RCC 7860 (cell line): ENCODE measurements around the gene EP300.
"Not testable (repeated sequence)": the region's sequence is repeated elsewhere in the genome, so short reads cannot be mapped to it uniquely, and the experiment has no call there.

Experiments used
- DNase-seq: peaks from one replicate; pipeline ENCODE4 v3.0.0-alpha.2; 2015; ENCODE audit warnings: low spot score
- FAIRE-seq: peaks from 2 replicates; lab custom pipeline; 2012; peaks lifted over from hg19 to GRCh38; lab: Jason Lieb, UNC

EP300 gene

DNA sequence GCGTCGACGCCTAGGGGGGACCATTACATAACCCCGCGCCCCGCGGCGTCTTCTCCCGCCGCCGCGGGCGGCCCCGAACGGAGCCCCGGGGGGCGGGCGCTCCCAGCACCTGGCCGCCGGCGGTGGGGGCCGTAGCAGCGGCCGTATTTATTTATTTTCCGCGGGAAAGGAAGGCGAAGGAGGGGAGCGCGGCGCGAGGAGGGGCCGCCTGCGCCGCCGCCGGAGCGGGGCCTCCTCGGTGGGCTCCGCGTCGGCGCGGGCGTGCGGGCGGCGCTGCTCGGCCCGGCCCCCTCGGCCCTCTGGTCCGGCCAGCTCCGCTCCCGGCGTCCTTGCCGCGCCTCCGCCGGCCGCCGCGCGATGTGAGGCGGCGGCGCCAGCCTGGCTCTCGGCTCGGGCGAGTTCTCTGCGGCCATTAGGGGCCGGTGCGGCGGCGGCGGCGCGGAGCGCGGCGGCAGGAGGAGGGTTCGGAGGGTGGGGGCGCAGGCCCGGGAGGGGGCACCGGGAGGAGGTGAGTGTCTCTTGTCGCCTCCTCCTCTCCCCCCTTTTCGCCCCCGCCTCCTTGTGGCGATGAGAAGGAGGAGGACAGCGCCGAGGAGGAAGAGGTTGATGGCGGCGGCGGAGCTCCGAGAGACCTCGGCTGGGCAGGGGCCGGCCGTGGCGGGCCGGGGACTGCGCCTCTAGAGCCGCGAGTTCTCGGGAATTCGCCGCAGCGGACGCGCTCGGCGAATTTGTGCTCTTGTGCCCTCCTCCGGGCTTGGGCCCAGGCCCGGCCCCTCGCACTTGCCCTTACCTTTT lies at the start of gene EP300:
Gene EP300 (plus strand): TSS at position 570 of the 795 bp plus-strand sequence. CDS start 413 bp downstream, outside the sequence.
- DNase-seq (peak; percentile 53), FAIRE-seq (no peak)

DNA sequence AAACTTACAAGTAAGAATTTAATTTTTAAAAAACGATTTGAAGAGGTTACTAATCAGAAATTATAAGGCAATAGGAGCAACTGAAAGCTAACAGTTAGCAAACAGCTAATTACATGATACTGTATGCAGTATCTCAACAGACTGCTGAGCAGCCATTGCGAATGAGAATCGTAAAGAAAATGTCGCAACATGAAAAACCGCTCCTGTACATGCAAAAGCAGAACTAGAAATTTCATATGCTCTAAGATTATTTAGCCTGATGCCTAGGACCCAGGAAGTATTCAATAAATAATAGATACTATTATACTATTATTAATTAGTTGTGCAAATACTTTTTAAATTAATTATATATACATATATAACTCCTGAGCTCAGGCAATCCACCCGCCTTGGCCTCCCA lies 48.7 kb upstream of the EP300 start:
- FAIRE-seq (no peak), DNase-seq (no peak)

- not testable (repeated sequence) for FAIRE-seq, DNase-seq
Observed at GRCh38 chr22:41045575-41045974, 46.8 kb upstream of the EP300 start.

GRCh38 chr22:41047801-41048211 lies 44.6 kb upstream of the EP300 start:
- FAIRE-seq, result no peak
- DNase-seq, result no peak

- FAIRE-seq, DNase-seq: not testable (repeated sequence)
Observed at GRCh38 chr22:41048345-41048744, 44.0 kb upstream of the EP300 start.

- no peak for FAIRE-seq
- no peak for DNase-seq
Observed at GRCh38 chr22:41048791-41049717, 43.3 kb upstream of the EP300 start.

DNA sequence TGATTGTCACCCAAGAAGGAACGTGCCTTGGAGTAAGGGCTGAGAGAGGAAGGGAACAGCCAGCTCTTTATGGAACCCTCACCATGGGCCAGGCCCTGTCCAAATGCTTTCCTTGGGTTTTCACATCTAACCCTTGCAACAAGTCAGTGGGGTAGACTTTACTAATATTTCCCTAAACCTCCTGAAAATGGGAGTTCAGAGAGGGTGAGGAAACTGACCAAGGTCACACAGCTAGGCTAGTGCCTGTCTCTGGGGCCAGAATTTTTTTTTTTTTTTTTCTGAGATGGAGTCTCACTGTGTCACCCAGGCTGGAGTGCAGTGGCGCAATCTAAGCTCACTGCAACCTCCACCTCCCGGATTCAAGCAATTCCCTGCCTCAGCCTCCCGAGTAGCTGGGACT lies 42.6 kb upstream of the EP300 start:
- not testable (repeated sequence) for DNase-seq, FAIRE-seq

GRCh38 chr22:41050883-41051282 lies 41.5 kb upstream of the EP300 start:
- DNase-seq (no peak), FAIRE-seq (no peak)

GRCh38 chr22:41052661-41053490 lies 39.5 kb upstream of the EP300 start:
- FAIRE-seq (no peak), DNase-seq (no peak)

- no peak for FAIRE-seq
- DNase-seq, result no peak
Observed at GRCh38 chr22:41057076-41057475, 35.3 kb upstream of the EP300 start.

- no peak for DNase-seq
- FAIRE-seq, result no peak
Observed at GRCh38 chr22:41062146-41062545, 30.2 kb upstream of the EP300 start.

GRCh38 chr22:41064326-41064725 lies 28.1 kb upstream of the EP300 start:
- DNase-seq, result not testable (repeated sequence)

DNA sequence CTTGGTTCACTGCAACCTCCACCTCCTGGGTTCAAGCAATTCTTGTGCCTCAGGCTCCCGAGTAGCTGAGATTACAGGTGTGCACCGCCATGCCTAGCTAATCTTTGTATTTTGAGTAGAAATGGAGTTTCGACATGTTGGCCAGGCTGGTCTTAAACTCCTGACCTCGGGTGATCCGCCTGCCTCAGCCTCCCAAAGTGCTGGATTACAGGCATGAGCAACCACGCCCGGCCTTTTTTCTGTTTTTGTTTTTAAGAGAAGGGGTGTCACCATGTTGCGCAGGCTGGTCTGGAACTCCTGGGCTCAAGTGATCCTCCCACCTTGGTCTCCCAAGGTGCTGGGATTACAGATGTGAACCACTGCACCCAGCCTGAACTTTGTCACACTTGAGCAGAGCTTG lies 26.1 kb upstream of the EP300 start:
- DNase-seq, FAIRE-seq: not testable (repeated sequence)

More at GRCh38 chr22:41064326-41064725, 28.1 kb upstream of the EP300 start:
- peak; percentile 74 for FAIRE-seq

- not testable (repeated sequence) for DNase-seq, FAIRE-seq
Observed at GRCh38 chr22:41067968-41068367, 24.4 kb upstream of the EP300 start.

DNA sequence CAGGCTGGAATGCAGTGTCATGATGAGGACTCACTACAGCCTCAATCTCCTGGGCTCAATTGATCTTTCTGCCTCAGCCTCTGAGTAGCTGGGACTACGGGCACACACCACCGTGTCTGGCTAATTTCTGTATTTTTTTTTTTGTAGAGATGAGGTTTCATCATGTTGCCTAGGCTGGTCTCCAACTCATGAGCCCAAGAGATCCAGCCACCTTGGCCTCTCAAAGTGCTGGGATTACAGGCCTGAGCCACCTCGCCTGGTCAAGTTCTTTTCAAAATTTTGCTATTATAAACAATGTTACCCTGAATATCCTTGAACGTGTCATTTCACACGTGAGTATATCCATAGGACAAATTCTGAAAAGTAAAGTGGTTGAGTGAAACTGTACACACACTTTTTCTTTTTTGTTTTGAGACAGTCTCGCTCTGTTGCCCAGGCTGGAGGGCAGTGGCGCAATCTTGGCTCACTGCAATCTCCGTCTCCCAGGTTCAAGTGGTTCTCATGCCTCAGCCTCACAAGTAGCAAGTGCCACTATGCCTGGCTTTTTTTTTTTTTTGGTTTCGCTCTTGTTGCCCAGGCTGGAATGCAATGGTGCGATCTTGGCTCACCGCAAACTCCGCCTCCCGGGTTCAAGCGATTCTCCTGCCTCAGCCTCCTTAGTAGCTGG lies 21.6 kb upstream of the EP300 start:
- FAIRE-seq (no peak), DNase-seq (no peak)

DNA sequence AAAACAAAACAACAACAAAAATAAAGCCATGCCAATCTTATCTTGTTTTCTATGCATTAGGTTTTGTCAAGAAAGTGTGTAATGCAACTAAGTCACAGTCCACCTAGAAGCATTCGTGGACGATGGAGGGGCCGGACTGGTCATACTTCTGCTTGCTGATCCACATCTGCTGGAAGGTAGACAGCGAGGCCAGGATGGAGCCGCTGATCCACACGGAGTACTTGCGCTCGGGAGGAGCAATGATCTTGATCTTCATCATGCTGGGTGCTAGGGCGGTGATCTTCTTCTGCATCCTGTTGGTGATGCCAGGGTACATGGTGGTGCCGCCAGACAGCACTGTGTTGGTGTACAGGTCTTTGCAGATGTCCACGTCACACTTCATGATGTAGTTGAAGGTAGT lies 18.3 kb upstream of the EP300 start:
- no peak for DNase-seq
- FAIRE-seq, result no peak

DNA sequence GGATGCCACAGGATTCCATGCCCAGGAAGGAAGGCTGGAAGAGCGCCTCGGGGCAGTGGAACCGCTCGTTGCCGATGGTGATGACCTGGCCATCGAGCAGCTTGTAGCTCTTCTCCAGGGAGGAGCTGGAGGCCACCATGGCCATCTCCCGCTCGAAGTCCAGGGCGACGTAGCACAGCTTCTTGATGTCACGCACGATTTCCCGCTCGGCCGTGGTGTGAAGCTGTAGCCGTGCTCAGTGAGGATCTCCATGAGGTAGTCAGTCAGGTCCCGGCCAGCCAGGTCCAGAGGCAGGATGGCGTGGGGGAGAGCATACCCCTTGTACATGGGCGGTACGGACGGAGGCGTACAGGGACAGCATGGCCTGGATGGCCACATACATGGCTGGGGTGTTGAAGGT lies 17.9 kb upstream of the EP300 start:
- no peak for FAIRE-seq
- DNase-seq, result no peak

GRCh38 chr22:41074941-41075710 lies 17.3 kb upstream of the EP300 start:
- DNase-seq (no peak), FAIRE-seq (no peak)

DNA sequence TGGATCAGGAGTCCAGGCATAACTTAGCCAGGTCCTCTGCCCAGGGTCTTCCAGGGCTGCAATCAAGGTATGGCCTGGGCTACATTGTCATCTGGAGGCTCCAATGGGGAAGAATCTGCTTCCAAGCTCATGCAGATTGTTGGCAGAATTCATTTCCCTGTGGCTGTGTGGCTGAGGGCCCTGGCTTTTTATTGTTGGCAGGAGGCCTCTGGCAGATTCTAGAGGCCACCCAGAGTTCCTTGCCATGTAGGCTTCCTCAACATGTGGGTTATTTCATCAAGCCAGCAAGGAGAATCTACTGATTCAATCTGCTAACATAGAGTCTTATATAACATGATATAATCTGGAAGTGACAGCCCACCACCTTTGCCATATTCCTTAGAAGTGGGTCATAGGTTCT lies 16.4 kb upstream of the EP300 start:
- no peak for DNase-seq
- FAIRE-seq, result no peak
